MM.1S (cell line): Measurements from ENCODE around the gene ANKRD9.

Source experiments
- EZH2 ChIP-seq: fragments of 300-600 bp; sonication (generic); optimal IDR thresholded peaks from 2 replicates; pipeline ENCODE3; 2017; ENCODE audit warnings: low read depth, mild to moderate bottlenecking, antibody characterized with exemption, low read length, mixed read lengths
- EZH2phosphoT487 ChIP-seq: fragments of 300-600 bp; sonication (generic); IDR thresholded peaks from 2 replicates; pipeline ENCODE4 v1.6.1; 2018; ENCODE audit warnings: antibody characterized with exemption, low read length
- TF ChIP-seq, protein P1 (sequence below): fragments of 300-600 bp; sonication (generic); IDR thresholded peaks from 2 replicates; pipeline ENCODE4 v1.5.1; 2016; ENCODE audit warnings: antibody characterized with exemption, low read length, mixed read lengths

DNA sequence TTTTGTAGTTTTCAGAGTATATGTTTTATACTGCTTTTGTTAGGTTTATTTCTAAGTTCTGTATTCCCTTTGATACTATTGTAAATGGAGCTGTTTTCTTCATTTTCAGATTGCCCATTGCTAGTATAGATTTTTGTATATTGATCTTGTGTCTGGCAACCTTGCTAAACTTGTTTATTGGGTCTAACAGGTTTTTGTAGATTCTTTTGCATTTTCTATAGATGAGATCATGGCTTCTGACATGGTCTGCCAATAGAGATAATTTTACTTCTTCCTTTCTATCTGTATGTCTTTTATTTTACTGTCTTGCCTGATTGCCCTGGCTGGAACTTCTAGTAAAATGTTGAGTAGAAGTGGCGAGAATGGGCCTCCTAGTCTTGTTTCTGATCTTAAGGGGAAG lies 40.3 kb downstream of the ANKRD9 start:
- TF ChIP-seq, protein P1, sequence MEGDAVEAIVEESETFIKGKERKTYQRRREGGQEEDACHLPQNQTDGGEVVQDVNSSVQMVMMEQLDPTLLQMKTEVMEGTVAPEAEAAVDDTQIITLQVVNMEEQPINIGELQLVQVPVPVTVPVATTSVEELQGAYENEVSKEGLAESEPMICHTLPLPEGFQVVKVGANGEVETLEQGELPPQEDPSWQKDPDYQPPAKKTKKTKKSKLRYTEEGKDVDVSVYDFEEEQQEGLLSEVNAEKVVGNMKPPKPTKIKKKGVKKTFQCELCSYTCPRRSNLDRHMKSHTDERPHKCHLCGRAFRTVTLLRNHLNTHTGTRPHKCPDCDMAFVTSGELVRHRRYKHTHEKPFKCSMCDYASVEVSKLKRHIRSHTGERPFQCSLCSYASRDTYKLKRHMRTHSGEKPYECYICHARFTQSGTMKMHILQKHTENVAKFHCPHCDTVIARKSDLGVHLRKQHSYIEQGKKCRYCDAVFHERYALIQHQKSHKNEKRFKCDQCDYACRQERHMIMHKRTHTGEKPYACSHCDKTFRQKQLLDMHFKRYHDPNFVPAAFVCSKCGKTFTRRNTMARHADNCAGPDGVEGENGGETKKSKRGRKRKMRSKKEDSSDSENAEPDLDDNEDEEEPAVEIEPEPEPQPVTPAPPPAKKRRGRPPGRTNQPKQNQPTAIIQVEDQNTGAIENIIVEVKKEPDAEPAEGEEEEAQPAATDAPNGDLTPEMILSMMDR: no peak
- TF ChIP-seq EZH2: no peak
- TF ChIP-seq EZH2phosphoT487: no peak
